Stimulated activated CD8-positive, alpha-beta memory T cell treated with anti-CD3 and anti-CD28 coated beads, Interleukin-7, amount 100 ng/mL, for 4 hours (primary cell): ENCODE data around the gene HOXD8.

ENCODE experiments used
- DNase-seq, 2 donors: peaks; one replicate each; pipeline ENCODE4 v3.0.0-alpha.2; 2020; ENCODE audit warnings: low read depth in 2 of 2

The HOXD8 gene

GRCh38 chr2:176091329-176092258 is 37.9 kb upstream of the HOXD8 start:
- no peak for DNase-seq

- DNase-seq, result no peak
Observed at GRCh38 chr2:176092270-176093144, 37.0 kb upstream of the HOXD8 start, which contains the start of gene HOXD13. Gene HOXD13 (plus strand): TSS chr2:176092721. CDS start chr2:176092891, 170 bp downstream.

GRCh38 chr2:176093145-176093897 is 36.2 kb upstream of the HOXD8 start:
- DNase-seq, result no peak

DNA sequence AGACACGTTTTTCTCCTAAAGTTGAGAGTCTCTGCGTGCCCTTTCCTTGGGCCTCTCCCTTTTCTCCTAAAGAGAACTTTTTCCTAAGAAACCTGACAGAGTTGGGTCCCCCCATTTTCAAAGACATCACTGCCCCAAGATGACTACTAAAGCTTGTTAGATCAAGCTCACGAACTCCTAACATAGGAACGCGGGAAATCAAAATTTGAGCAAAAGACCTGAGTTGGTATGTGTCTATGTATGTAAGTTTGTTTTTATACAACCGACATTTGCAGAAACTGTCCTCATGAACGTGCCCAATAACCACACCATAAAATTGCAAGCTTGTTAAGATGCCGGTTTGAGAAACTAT is 35.6 kb upstream of the HOXD8 start:
- DNase-seq, result no peak

DNA sequence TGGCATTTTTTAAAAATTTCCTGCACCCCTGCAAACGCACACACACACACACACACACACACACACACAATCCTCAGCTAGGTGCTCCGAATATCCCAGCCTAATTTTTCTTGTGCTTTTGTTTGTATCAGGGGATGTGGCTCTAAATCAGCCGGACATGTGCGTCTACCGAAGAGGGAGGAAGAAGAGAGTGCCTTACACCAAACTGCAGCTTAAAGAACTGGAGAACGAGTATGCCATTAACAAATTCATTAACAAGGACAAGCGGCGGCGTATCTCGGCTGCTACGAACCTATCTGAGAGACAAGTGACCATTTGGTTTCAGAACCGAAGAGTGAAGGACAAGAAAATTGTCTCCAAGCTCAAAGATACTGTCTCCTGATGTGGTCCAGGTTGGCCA is 35.2 kb upstream of the HOXD8 start:
- DNase-seq, result no peak

- no peak for DNase-seq
Observed at GRCh38 chr2:176095421-176095820, 34.1 kb upstream of the HOXD8 start.

- DNase-seq, result no peak
Observed at GRCh38 chr2:176096243-176096985, 33.1 kb upstream of the HOXD8 start.

GRCh38 chr2:176096986-176097819 is 32.3 kb upstream of the HOXD8 start:
- peak in 1 of 2 donors; percentile 25 for DNase-seq

- DNase-seq, result no peak
Observed at GRCh38 chr2:176097820-176098365, 31.6 kb upstream of the HOXD8 start.

DNA sequence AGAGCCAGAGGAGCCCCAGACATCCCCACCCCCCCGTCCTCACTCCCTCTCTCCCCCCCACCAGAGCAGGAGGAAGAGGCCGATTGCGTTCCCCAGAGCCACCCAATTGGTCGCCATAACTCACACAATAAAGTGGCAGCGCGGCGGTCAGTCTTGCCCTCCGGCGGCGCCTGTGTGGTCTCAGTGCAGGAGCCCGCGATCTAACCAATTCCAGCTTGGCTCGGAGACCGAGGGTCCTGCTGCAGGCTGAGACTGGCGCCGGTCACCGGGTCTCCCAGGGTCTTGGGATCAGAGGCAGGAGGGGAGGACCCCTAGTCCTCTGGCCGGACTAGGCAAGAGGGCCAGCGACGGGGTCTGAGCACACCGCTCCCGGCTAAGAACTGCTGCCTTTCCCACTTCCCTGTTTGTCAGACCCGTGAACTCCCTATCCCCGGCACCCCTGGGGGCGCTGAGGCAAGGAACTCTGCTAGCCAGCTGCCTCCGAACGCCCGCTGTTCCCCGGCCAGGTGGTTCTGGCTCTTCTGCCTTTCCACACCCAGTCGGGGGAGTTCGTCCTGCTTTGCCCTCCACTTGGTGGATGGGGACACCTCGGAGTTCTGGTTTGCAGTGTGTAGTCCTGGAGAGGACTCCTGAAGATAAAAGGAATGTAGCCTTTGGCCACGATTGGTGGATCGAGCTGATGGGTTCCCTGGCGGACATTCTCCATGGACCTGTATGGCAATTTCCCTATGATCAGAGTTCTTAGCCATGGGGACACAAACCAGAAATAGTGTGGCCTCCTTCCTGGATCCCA is 30.9 kb upstream of the HOXD8 start:
- no peak for DNase-seq

- no peak for DNase-seq
Observed at GRCh38 chr2:176099159-176099727, 30.3 kb upstream of the HOXD8 start.

DNA sequence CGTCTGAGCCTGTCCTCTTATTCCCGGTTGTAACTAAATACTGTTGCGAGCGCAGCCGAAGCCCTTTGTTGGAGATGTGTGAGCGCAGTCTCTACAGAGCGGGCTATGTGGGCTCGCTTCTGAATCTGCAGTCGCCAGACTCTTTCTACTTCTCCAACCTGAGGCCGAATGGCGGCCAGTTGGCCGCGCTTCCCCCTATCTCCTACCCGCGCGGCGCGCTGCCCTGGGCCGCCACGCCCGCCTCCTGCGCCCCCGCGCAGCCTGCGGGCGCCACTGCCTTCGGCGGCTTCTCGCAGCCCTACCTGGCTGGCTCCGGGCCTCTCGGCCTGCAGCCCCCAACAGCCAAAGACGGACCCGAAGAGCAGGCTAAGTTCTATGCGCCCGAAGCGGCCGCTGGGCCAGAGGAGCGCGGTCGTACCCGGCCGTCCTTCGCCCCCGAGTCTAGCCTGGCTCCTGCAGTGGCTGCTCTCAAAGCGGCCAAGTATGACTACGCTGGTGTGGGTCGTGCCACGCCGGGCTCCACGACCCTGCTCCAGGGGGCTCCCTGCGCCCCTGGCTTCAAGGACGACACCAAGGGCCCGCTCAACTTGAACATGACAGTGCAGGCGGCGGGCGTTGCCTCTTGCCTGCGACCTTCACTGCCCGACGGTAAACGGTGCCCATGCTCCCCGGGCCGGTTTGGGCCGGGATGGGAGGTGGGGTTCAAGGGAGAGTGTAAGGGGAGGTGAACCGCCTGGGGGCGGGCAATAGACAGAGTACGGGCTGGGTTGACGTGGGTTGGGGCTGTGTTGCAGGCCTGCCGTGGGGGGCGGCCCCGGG is 29.6 kb upstream of the HOXD8 start, which contains the start of gene HOXD12:
Gene HOXD12 (plus strand): TSS at position 68 of the 819 bp plus-strand sequence. CDS start 7 bp downstream, at position 75.
- DNase-seq, result no peak

DNA sequence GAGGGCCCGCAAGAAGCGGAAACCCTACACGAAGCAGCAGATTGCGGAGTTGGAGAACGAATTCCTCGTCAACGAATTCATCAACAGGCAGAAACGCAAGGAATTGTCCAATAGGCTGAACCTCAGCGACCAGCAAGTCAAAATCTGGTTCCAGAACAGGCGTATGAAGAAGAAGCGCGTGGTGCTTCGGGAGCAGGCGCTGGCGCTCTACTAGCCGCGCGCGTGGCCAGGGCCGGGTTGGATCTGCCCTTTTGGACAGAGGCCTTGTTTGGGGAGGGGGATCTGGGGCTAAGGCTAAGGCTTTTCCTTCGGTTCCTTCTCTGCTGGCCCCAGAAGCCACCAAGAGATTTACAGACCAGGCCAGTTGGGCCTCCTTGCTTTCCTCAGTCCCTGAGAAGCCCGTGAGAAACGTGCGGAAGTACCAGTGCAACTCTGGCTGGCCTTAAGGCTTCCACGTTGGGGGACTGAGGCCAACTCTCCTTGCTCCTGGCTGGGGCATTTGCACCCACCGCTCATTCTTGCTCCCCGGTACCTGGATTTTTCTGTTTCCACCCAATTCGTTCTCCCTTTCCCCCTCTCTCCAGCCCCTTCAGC is 28.9 kb upstream of the HOXD8 start:
- no peak for DNase-seq

GRCh38 chr2:176101216-176101830 is 28.2 kb upstream of the HOXD8 start:
- DNase-seq, result no peak

GRCh38 chr2:176101842-176102241 is 27.7 kb upstream of the HOXD8 start:
- DNase-seq, result no peak

DNA sequence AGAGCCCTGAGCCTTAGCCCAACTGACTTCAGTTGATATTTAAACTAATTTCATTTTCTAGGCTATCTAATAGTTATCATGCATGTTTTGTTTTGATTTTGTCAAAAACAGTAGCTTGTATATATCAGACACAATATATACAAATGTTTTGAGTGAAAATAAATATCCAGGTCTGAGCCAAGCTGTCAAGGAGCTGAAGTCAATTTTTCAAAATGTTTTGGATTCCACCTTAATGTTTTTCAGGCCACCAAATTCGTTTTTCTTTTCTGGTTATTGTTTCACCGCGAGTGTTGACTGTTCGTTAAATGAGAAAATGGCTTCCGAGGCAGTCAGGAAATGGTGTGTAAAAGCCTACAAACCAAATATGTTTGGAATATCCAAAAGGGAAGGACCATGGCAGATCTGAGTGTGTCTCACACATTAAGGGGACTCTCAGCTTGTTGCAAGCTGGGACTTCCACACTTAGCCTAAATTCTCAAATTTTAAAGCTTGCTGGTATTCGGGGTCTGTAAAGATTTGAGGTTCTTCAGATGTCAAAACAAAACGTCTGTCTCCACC is 27.1 kb upstream of the HOXD8 start:
- DNase-seq, result no peak

GRCh38 chr2:176103194-176103593 is 26.3 kb upstream of the HOXD8 start:
- no peak for DNase-seq
